BLaER1 treated with 17β-estradiol and CSF1 and Interleukin-3, amounts not matched to agents 10 nM and 100 nM (cell line): ENCODE data around the gene NUBP2.
A peak's percentile ranks its signal among the peaks of the same experiment; 100 is the strongest.

Experiments
- H3K27ac ChIP-seq, 11 experiments: shearing (Covaris generic); formaldehyde crosslinking; 2 replicates each; pipeline ENCODE4 v1.8.1; 2022
- H3K27me3 ChIP-seq, 11 experiments: shearing (Covaris generic); formaldehyde crosslinking; 2 replicates each; pipeline ENCODE4 v1.8.1; 2022
- H3K36me3 ChIP-seq, 11 experiments: shearing (Covaris generic); formaldehyde crosslinking; 2 replicates each; pipeline ENCODE4 v1.8.1; 2022
- H3K4me1 ChIP-seq, 10 experiments: shearing (Covaris generic); formaldehyde crosslinking; 2 replicates each; pipeline ENCODE4 v1.8.1; 2022
- H3K4me2 ChIP-seq, 11 experiments: shearing (Covaris generic); formaldehyde crosslinking; 2 replicates each; pipeline ENCODE4 v1.8.1; 2022
- H3K4me3 ChIP-seq, 10 experiments: shearing (Covaris generic); formaldehyde crosslinking; 2 replicates each; pipeline ENCODE4 v1.8.1; 2022
- H3K9ac ChIP-seq, 11 experiments: shearing (Covaris generic); formaldehyde crosslinking; 2 replicates each; pipeline ENCODE4 v1.8.1; 2022
- H3K9me3 ChIP-seq, 11 experiments: shearing (Covaris generic); formaldehyde crosslinking; replicated peaks in 1 of 11; 2 replicates each; pipeline ENCODE4 v1.8.1; 2022
- H4K20me1 ChIP-seq, 11 experiments: shearing (Covaris generic); formaldehyde crosslinking; 2 replicates each; pipeline ENCODE4 v1.8.1; 2022
- Cebpa-rat ChIP-seq, 11 experiments: shearing (Covaris generic); IDR thresholded peaks; 2 replicates each; pipeline ENCODE4 v1.8.1; 2022

Gene NUBP2

DNA sequence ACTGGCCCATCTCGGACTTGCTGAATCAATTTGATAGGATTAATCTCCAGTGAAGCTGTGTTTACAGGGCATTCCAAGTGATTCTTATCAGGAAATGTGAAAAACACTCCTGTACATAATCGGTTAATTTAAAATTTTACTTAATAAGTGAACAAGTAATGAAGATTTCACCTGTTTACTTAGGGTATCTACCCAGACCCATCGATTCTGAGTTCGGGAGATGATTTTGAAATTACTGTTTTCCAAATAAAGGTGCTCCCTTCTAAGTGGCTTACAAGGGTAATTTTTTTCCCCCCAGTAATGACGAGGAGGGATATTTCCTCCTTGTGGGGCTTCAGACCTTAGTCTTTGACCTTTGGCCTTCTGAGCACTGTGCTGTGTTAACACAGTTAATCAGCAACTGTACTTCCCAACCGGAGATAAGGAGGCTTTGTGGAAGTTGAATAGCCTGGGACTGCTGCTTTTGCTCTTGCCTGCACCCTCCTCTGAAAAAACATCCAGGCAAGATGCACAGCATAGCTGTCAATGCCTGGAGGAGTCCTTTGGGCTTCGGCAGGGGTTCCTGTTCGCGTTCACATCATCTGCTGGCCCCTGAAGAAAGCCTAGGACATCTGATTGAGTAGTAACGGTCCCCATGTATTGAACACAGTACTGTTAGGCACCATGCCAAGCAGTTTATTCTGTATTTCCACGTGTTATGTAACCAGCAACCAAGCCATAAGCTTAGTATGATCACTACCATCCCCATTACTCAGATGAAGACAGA is 46.1 kb downstream of the NUBP2 start:
- TF ChIP-seq Cebpa-rat (IDR thresholded peaks at IDR 0.05) = no peak
- H3K4me1 ChIP-seq = peaks cover 32 to 52% (median 34%) of the 10 kb centered on the region in 10 experiments
- peaks cover 5 to 52% (median 20%) of the 10 kb centered on the region in 11 experiments; a peak in 16 of 22 replicates for H4K20me1 ChIP-seq
- peaks cover 8 to 32% (median 18%) of the 10 kb centered on the region in 11 experiments; a peak in 17 of 22 replicates for H3K36me3 ChIP-seq
- H3K4me3 ChIP-seq = peak overlapping the region; percentile 7 to 96 (median 84); a peak in 13 of 20 replicates
- H3K27ac ChIP-seq = no peak overlapping the region; a peak in 2 of 22 replicates
- H3K9me3 ChIP-seq = no peaks in the 10 kb centered on the region
- H3K27me3 ChIP-seq = no peaks in the 10 kb centered on the region
- H3K4me2 ChIP-seq = peak overlapping the region; percentile 88 to 100 (median 97)
- H3K9ac ChIP-seq = peak overlapping the region; percentile 18 to 91 (median 86); a peak in 18 of 22 replicates

DNA sequence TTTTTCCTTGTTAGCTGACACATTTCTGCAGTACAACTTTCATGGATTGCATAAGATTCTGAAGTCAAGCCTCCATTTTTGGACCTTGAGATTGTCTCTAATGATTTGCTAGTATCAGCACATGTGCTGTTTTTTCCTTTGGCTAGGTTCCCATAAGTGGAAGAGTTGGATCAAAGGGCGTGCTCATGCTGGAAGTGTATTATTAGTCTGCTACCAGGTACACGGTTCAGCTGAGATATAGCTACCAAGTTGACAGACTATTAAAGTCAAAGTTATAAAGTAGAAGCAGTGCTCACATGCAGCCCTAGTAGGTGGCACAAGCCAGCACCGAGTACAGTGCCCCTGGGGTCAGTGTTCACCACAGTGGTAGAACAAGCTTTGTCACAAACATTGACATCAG is 47.5 kb downstream of the NUBP2 start:
- no peak for TF ChIP-seq Cebpa-rat (IDR thresholded peaks at IDR 0.05)
- Histone ChIP-seq H3K36me3 (peaks cover 8 to 32% (median 18%) of the 10 kb centered on the region in 11 experiments; a peak in 17 of 22 replicates), H3K9me3 (no peaks in the 10 kb centered on the region), H3K9ac (peak overlapping the region in 1 of 11 experiments; percentile 34; a peak in 2 of 22 replicates), H3K4me2 (peak overlapping the region in 3 of 11 experiments; percentile 89 to 97 (median 92); a peak in 3 of 22 replicates), H3K27me3 (no peaks in the 10 kb centered on the region), H3K27ac (no peak overlapping the region), H3K4me3 (no peak overlapping the region), H4K20me1 (peaks cover 0 to 40% (median 16%) of the 10 kb centered on the region in 11 experiments; a peak in 15 of 22 replicates), H3K4me1 (peaks cover 28 to 38% (median 31%) of the 10 kb centered on the region in 10 experiments)

GRCh38 chr16:1831186-1832075 is 48.7 kb downstream of the NUBP2 start:
- H3K9ac ChIP-seq = no peak overlapping the region
- H3K27me3 ChIP-seq = no peaks in the 10 kb centered on the region
- no peak overlapping the region for H3K4me2 ChIP-seq
- H3K9me3 ChIP-seq = no peaks in the 10 kb centered on the region
- H3K4me3 ChIP-seq = no peak overlapping the region
- peaks cover 8 to 32% (median 18%) of the 10 kb centered on the region in 11 experiments; a peak in 17 of 22 replicates for H3K36me3 ChIP-seq
- peaks cover 20 to 32% (median 22%) of the 10 kb centered on the region in 10 experiments for H3K4me1 ChIP-seq
- no peak overlapping the region for H3K27ac ChIP-seq
- H4K20me1 ChIP-seq = peaks cover 0 to 33% (median 16%) of the 10 kb centered on the region in 11 experiments; a peak in 14 of 22 replicates
- no peak for TF ChIP-seq Cebpa-rat (IDR thresholded peaks at IDR 0.05)

- H3K9me3 ChIP-seq = no peaks in the 10 kb centered on the region
- peaks cover 15 to 29% (median 16%) of the 10 kb centered on the region in 10 experiments for H3K4me1 ChIP-seq
- H3K9ac ChIP-seq = no peak overlapping the region
- no peak for TF ChIP-seq Cebpa-rat (IDR thresholded peaks at IDR 0.05)
- no peaks in the 10 kb centered on the region for H3K27me3 ChIP-seq
- no peak overlapping the region for H3K4me2 ChIP-seq
- H3K36me3 ChIP-seq = peaks cover 8 to 32% (median 18%) of the 10 kb centered on the region in 11 experiments; a peak in 17 of 22 replicates
- H3K4me3 ChIP-seq = no peak overlapping the region
- no peak overlapping the region for H3K27ac ChIP-seq
- H4K20me1 ChIP-seq = peaks cover 0 to 33% (median 15%) of the 10 kb centered on the region in 11 experiments; a peak in 13 of 22 replicates
These were observed 50.2 kb downstream of the NUBP2 start for GRCh38 chr16:1832838-1833454.

GRCh38 chr16:1834096-1834495 is 51.3 kb downstream of the NUBP2 start:
- Histone ChIP-seq H3K9me3 (no peaks in the 10 kb centered on the region), H3K27me3 (no peaks in the 10 kb centered on the region), H3K4me3 (no peak overlapping the region), H3K4me1 (peaks cover 3 to 18% (median 4%) of the 10 kb centered on the region in 10 experiments), H4K20me1 (peaks cover 0 to 28% (median 8%) of the 10 kb centered on the region in 11 experiments; a peak in 13 of 22 replicates), H3K9ac (no peak overlapping the region), H3K36me3 (peaks cover 8 to 32% (median 14%) of the 10 kb centered on the region in 11 experiments; a peak in 17 of 22 replicates), H3K27ac (no peak overlapping the region), H3K4me2 (no peak overlapping the region)
- TF ChIP-seq Cebpa-rat (IDR thresholded peaks at IDR 0.05) = no peak
